HG03108 (cell line): ENCODE measurements around the gene BBS5.
"Not testable (repeated sequence)": the region's sequence is repeated elsewhere in the genome, so short reads cannot be mapped to it uniquely, and the experiment has no call there.

Experiments
- ATAC-seq: cut with Tn5 transposase; IDR thresholded peaks from one replicate; pipeline ENCODE4 v1.9.1; 2021; ENCODE audit warnings: moderate library complexity; ENCODE audit not compliant: unreplicated experiment

The BBS5 gene

DNA sequence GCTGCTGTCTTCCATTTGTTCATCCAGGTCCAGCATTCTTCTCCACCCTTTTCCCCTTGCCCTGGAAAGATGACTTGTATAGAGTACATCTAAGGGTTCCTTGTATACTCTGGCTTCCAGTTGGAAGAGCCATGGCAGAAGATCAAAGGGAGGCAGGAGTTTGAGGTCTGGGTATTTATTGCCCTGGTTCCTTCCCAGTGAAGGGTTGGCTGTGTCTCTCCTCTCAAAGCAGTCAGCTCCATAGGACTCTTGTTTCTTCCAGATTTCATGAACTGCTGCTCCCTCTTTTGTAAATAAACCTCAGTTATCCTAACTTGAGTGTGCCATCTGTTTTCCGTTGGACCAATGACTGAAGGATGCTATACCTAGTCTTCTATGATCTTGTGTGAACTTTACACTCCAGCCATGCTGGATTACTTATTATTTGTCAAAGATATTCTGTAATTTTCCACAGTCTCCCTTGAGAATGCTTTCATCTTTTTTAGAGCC lies 6.4 kb downstream of the BBS5 start:
- ATAC-seq = no peak

- no peak for ATAC-seq
Observed at GRCh38 chr2:169486487-169486886, 7.2 kb downstream of the BBS5 start.

DNA sequence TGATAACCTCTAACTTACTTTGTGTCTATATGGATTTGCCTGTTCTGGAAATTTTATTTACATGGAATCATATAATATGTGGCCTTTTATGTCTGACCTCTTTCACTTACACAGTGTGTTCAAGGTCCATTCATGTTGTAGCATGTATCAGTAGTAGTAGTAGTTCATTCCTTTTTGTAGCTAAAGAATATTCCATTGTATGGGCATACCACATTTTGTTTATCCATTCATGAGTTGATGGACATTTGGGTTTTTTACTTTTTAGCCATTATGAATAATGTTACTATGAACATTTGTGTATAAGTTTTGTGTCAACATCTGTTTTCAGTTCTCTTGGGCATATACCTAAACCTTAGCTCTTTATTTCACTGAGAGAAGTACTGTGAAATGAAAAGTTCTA lies 11.5 kb downstream of the BBS5 start:
- no peak for ATAC-seq

- ATAC-seq = no peak
Observed at GRCh38 chr2:169491378-169491777, 12.1 kb downstream of the BBS5 start.

GRCh38 chr2:169493360-169493759 lies 14.1 kb downstream of the BBS5 start:
- ATAC-seq = no peak

DNA sequence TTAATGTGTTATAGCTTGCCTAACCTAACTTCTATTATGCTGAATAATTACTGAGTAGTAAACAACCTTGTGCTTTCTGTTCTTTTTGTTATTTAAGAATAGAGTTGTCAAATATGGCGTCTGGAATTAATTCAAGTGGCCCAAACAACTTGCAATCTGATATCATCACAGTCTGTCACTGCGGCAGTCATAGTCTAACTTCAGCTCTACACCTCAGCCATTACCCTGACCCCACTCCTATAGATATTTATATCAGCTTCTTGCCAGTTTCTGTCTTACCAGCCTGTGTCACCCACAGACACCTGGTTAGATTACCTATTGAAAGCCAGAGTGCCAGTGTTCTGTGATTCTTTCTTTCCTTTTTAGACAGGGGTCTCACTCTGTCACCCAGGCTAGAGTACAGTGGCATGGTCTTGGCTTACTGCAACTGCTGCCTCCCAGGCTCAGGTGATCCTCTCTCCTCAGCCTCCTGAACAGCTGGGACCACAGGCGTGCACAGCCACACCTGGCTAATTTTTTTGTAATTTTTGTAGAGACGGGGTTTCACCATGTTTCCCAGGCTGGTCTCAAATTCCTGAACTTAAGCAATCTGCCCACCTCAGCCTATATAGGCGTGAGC lies 16.1 kb downstream of the BBS5 start:
- no peak for ATAC-seq

DNA sequence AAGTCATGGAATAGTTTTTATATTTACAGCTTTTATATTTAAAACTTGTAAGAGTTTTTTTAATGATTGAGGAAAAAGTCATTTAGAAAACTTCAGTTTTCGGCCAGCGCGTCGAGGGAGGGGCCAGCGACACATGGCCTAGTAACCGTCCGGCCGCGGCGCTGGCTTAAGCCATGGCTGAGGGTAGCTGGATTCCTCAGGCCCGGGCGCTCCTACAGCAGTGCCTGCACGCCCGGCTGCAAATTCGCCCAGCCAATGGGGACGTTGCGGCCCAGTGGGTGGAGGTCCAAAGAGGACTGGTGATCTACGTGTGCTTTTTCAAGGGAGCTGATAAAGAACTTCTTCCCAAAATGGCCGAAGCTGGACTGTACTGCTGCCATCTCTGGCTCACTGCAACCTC lies 25.4 kb downstream of the BBS5 start:
- no peak for ATAC-seq

GRCh38 chr2:169507698-169508097 lies 28.4 kb downstream of the BBS5 start:
- no peak for ATAC-seq

DNA sequence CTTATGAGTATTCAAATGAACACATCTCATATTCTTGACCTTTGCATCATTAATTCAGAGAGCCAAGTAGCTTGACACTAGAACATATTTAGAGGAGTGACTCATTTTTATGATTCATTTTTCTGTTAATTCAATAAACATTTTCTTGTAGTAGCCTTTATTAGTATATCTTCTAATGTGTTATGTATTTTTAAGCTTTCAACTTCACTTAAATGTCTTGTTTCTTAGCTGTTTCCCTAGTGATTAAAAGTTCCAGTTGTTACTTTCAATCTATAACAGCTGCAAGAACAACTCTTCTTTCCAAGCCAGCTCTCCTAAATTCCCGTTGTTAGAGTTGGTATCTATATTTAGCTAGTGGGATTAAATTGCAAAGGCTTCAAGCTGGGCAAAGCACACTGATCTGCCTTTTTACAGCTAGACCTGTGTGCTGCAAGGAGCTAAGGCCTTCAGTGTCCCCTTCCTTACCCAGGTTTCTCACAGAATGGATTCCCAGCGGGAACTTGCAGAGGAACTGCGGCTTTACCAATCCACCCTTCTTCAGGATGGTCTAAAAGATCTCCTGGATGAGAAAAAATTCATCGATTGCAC lies 30.1 kb downstream of the BBS5 start, which contains the start of gene KLHL41:
Gene KLHL41, plus strand, starts transcription at position 405 of the 588 bp plus-strand sequence. Its CDS starts 77 bp downstream, at position 482.
- no peak for ATAC-seq

GRCh38 chr2:169509955-169510354 lies 30.7 kb downstream of the BBS5 start:
- no peak for ATAC-seq

DNA sequence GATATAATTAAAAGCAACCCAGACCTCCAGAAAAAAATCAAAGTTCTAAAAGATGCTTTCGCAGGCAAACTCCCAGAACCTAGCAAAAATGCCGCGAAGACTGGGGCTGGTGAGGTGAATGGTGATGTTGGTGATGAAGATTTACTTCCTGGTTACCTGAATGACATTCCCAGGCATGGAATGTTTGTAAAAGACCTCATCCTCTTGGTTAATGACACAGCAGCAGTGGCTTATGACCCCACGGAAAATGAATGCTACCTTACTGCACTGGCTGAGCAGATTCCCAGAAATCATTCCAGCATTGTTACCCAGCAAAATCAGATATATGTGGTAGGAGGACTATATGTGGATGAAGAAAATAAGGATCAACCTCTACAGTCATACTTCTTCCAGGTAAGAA lies 31.2 kb downstream of the BBS5 start:
- no peak for ATAC-seq

GRCh38 chr2:169511818-169512217 lies 32.5 kb downstream of the BBS5 start:
- ATAC-seq = no peak

GRCh38 chr2:169512525-169512924 lies 33.2 kb downstream of the BBS5 start:
- ATAC-seq = no peak

- ATAC-seq = no peak
Observed at GRCh38 chr2:169513094-169513493, 33.8 kb downstream of the BBS5 start.

DNA sequence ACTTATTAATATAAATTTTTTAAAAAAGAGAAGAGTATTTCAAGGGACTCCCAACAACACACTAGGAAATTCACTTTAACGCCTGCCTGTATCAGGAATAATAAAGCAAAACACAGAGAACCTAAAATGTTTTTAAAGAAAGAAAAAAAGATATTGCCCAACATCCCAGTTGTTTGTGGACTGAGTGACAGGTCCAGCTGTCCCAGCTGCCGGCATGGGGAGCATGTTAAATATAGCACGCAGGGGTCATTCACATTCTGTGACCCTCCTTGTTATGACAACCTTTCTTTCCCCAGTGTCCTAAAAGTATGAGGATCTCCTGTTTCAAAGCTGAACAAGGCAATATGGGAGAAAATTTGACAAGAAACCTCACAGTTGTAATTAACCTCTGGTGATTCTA lies 34.6 kb downstream of the BBS5 start:
- ATAC-seq = no peak

DNA sequence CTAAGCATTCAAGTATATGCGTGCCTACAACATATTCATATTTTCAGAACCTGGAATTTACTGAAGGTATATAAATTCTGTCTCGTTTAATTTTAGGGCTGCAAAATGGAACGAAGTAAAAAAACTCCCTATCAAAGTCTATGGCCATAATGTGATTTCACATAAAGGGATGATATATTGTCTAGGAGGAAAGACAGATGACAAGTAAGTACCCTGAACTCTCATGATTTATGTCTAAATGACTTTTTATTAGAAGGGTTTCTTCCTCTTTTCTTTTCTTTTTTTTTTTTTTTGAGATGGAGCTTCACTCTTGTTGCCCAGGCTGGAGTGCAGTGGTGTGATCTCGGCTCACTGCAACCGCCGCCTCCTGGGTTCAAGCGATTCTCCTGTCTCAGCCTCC lies 35.5 kb downstream of the BBS5 start:
- not testable (repeated sequence) for ATAC-seq

- ATAC-seq = not testable (repeated sequence)
Observed at GRCh38 chr2:169516488-169516995, 37.2 kb downstream of the BBS5 start.

DNA sequence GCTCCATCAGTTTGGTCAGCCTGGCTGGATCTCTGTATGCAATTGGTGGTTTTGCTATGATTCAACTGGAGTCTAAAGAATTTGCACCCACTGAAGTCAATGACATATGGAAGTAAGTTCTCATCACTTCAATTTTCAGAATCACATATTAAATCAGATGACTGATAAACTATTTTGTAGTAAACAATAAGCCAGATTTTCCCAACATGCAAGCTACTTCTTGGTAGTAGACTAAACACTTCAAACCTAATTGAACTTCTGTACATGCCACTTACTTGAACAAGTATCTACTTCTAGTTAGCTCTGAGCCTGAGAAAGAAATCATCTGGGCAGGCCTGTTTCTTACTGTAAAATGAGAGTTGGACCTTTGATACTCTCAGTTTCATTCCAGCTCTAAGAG lies 41.6 kb downstream of the BBS5 start:
- ATAC-seq = no peak

- no peak for ATAC-seq
Observed at GRCh38 chr2:169523681-169524080, 44.4 kb downstream of the BBS5 start.

- ATAC-seq = no peak
Observed at GRCh38 chr2:169525434-169525833, 46.1 kb downstream of the BBS5 start.

DNA sequence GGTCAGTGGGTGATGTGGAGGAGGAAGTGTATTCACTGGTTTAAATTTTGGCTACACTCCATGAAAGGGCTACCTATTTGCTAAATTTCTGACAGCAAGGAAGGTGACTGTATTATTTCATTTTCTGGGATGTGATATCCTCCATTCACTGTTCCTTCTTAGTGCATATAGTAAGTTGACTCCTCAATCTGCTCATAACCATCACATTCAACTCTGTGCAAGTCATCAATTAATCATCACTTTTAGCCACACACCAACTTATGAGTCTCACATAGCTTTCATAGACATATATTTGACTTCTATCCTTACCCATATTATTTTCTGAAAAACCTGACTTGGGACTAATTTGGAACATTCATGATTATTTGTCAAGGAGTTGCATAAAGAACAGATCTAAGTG lies 47.2 kb downstream of the BBS5 start:
- no peak for ATAC-seq

GRCh38 chr2:169528271-169528701 lies 49.0 kb downstream of the BBS5 start:
- ATAC-seq = no peak
